SU-DHL-6 (cell line): ENCODE results near the gene SYT7.

Experiments used
- H2AFZ ChIP-seq: fragments of 200-600 bp; sonication (generic); 2 replicates; pipeline ENCODE4 v1.6.1; 2014; ENCODE audit warnings: low read depth, mild to moderate bottlenecking, moderate library complexity, mixed read lengths, antibody characterized with exemption, low read length; ENCODE audit not compliant: severe bottlenecking
- H3F3A ChIP-seq: fragments of 200-600 bp; shearing (Covaris generic); 2 replicates; pipeline ENCODE4 v1.6.0; 2016; ENCODE audit warnings: antibody characterized with exemption, mild to moderate bottlenecking; ENCODE audit not compliant: insufficient read depth
- H3K27ac ChIP-seq: fragments of 200-600 bp; sonication (generic); 2 replicates; pipeline ENCODE4 v1.5.1; 2016; ENCODE audit warnings: low read depth, mild to moderate bottlenecking, low read length, moderate library complexity, mixed read lengths
- H3K27me3 ChIP-seq: fragments of 200-600 bp; sonication (generic), shearing (Covaris generic); 2 replicates; pipeline ENCODE4 v1.6.0; 2014; ENCODE audit warnings: mild to moderate bottlenecking, low read length
- H3K36me3 ChIP-seq: fragments of 200-600 bp; sonication (generic); 2 replicates; pipeline ENCODE4 v1.6.1; 2014; ENCODE audit warnings: mild to moderate bottlenecking, low read length, mixed read lengths
- H3K4me2 ChIP-seq: fragments of 300-600, 200-600 bp; shearing (Covaris generic), sonication (generic); 2 replicates; pipeline ENCODE4 v1.6.0; 2014; ENCODE audit warnings: low read length, low read depth, mild to moderate bottlenecking; ENCODE audit not compliant: poor library complexity, severe bottlenecking
- H3K4me3 ChIP-seq: fragments of 200-600 bp; sonication (generic); 2 replicates; pipeline ENCODE4 v1.5.1; 2014; ENCODE audit warnings: antibody characterized with exemption, low read length, mild to moderate bottlenecking, mixed read lengths; ENCODE audit not compliant: insufficient read depth, poor library complexity, severe bottlenecking
- H3K79me2 ChIP-seq: fragments of 200-600 bp; sonication (generic); 2 replicates; pipeline ENCODE4 v1.6.1; 2014; ENCODE audit warnings: mild to moderate bottlenecking, low read length, moderate library complexity; ENCODE audit not compliant: insufficient read depth
- H3K9ac ChIP-seq: fragments of 200-600 bp; sonication (generic); 2 replicates; pipeline ENCODE4 v1.7.0; 2014; ENCODE audit warnings: mild to moderate bottlenecking, low read length
- H3K9me2 ChIP-seq: fragments of 200-600 bp; sonication (generic); replicated peaks from 2 replicates; pipeline ENCODE4 v1.6.1; 2014; ENCODE audit warnings: low read length; ENCODE audit not compliant: insufficient read depth
- H3K9me3 ChIP-seq: fragments of 200-600 bp; sonication (generic); 2 replicates; pipeline ENCODE4 v1.6.1; 2014; ENCODE audit warnings: low read length, mixed read lengths; ENCODE audit not compliant: insufficient read depth
- H4K20me1 ChIP-seq: fragments of 200-600 bp; sonication (generic); 2 replicates; pipeline ENCODE4 v1.6.1; 2014; ENCODE audit warnings: low read depth, mild to moderate bottlenecking, antibody characterized with exemption, low read length, moderate library complexity, mixed read lengths
- EZH2phosphoT487 ChIP-seq: fragments of 200-600 bp; sonication (generic), shearing (Covaris generic); conservative IDR thresholded peaks from 2 replicates; pipeline ENCODE4 v1.6.1; 2018; ENCODE audit warnings: mild to moderate bottlenecking, antibody characterized with exemption, low read length, moderate library complexity, mixed read lengths
- TF ChIP-seq, protein P1 (sequence below): fragments of 200-600 bp; sonication (generic); IDR thresholded peaks from one replicate; pipeline ENCODE4 v1.5.1; 2017; ENCODE audit warnings: antibody characterized with exemption, mild to moderate bottlenecking, low read length, moderate library complexity; ENCODE audit not compliant: insufficient read depth, poor library complexity, severe bottlenecking

Gene SYT7

DNA sequence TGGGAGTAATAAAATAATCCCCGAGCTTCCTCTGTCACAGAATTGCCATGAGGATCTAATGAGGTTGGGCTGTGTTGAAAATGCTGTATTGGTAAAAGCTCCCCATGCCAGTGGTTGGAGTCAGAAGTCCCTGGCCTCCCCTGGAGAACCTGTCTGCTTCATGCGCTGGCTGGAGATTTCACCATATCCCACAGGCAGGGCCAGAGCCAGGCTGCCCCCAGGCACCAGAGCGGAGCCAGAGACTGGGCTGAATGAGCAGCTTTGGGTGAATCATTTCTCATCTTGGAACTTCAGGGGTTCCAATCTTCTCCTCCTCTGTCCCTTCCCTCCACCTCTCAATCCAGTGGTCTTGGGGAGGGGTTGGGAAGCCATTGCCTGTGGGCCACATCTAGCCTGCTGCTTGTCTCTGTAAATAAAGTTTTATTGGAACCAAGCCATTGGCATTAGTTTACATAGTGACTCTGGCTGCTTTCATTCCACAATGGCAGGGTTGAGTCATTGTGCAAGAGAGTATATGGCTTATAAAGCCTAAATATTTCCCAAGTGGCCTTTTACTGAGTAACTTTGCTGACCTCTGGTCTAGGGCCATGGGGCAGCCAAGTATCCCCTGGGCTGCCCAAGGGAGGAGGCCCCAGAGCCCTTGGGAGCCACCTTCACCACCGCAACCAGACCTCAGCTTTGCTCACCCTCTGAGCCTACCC, 37.1 kb downstream of the SYT7 start:
- no peaks in the 10 kb centered on the region for H3K9me2 ChIP-seq
- no peaks in the 10 kb centered on the region for H3K9me3 ChIP-seq
- no peaks in the 10 kb centered on the region for H3K27me3 ChIP-seq
- no peak overlapping the region for H2AFZ ChIP-seq
- no peak overlapping the region for H3K9ac ChIP-seq
- no peaks in the 10 kb centered on the region for H3K36me3 ChIP-seq
- H3K79me2 ChIP-seq, result no peaks in the 10 kb centered on the region
- H4K20me1 ChIP-seq, result no peaks in the 10 kb centered on the region
- no peaks in the 10 kb centered on the region for H3F3A ChIP-seq
- H3K27ac ChIP-seq, result no peak overlapping the region
- no peak overlapping the region for H3K4me3 ChIP-seq
- no peak overlapping the region for H3K4me2 ChIP-seq
- TF ChIP-seq EZH2phosphoT487, result no peak
- TF ChIP-seq, protein P1, sequence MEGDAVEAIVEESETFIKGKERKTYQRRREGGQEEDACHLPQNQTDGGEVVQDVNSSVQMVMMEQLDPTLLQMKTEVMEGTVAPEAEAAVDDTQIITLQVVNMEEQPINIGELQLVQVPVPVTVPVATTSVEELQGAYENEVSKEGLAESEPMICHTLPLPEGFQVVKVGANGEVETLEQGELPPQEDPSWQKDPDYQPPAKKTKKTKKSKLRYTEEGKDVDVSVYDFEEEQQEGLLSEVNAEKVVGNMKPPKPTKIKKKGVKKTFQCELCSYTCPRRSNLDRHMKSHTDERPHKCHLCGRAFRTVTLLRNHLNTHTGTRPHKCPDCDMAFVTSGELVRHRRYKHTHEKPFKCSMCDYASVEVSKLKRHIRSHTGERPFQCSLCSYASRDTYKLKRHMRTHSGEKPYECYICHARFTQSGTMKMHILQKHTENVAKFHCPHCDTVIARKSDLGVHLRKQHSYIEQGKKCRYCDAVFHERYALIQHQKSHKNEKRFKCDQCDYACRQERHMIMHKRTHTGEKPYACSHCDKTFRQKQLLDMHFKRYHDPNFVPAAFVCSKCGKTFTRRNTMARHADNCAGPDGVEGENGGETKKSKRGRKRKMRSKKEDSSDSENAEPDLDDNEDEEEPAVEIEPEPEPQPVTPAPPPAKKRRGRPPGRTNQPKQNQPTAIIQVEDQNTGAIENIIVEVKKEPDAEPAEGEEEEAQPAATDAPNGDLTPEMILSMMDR, result no peak

DNA sequence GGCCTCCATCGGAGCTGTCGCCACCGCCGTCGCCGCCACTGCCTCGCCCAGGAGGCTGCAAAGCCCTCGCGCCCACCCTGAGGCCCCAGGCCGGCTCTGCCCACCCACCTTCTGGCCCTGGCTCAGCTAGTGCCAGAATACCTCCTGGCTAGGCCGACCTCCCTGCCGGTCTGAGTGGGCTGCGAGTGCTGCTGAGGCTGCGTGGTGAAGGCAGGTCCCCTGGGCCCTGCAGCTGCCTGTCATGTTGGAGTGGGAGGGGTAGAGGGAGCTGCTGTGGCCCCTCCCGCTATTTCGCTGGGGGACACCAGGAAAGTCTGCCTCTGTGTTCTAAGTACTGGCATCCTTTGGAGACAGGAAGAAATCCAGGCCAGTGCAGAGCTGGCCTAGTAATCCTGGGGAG, 38.2 kb downstream of the SYT7 start:
- H3K9ac ChIP-seq, result no peak overlapping the region
- TF ChIP-seq, protein P1, result no peak
- no peak for TF ChIP-seq EZH2phosphoT487
- no peak overlapping the region for H3K4me2 ChIP-seq

DNA sequence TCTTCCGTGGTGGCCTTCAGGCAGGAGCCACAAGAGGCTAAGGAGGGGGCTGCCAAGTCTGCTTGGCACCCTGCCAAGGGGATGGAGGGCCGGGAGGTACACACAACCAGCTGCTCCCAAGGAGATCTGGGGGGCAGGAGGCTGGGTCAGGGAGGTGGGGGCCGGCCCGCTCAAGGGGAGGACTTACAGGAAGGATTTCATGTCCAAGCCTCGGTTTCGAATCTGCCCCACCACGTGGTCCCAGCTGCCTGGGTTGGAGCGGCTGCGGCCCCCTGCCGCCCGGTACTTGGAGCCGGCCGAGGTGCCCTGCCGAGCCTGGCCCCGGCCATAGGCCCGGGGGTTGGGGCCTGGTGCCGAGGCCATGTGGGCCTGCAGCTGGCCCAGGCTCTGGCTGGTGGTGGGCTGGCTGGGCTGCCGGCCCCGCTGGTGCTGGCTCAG, 38.8 kb downstream of the SYT7 start:
- no peak overlapping the region for H2AFZ ChIP-seq
- H3K9ac ChIP-seq, result no peak overlapping the region
- H3K4me2 ChIP-seq, result no peak overlapping the region
- H3K79me2 ChIP-seq, result no peaks in the 10 kb centered on the region
- H3K9me2 ChIP-seq, result no peaks in the 10 kb centered on the region
- H4K20me1 ChIP-seq, result no peaks in the 10 kb centered on the region
- no peak overlapping the region for H3K4me3 ChIP-seq
- H3K27ac ChIP-seq, result no peak overlapping the region
- TF ChIP-seq, protein P1, result no peak
- TF ChIP-seq EZH2phosphoT487, result no peak
- H3K36me3 ChIP-seq, result no peaks in the 10 kb centered on the region
- no peaks in the 10 kb centered on the region for H3K27me3 ChIP-seq
- no peaks in the 10 kb centered on the region for H3K9me3 ChIP-seq
- H3F3A ChIP-seq, result no peaks in the 10 kb centered on the region

More for the DNA sequence above, 38.2 kb downstream of the SYT7 start:
- Histone ChIP-seq H4K20me1 (no peaks in the 10 kb centered on the region), H3K27me3 (no peaks in the 10 kb centered on the region), H3K79me2 (no peaks in the 10 kb centered on the region), H3K4me3 (no peak overlapping the region), H3K27ac (no peak overlapping the region), H3K9me3 (no peaks in the 10 kb centered on the region), H2AFZ (no peak overlapping the region), H3F3A (no peaks in the 10 kb centered on the region), H3K36me3 (no peaks in the 10 kb centered on the region), H3K9me2 (no peaks in the 10 kb centered on the region)
